Psoas muscle (tissue), 8 donors: ENCODE measurements around the gene AKNA. TPM values are rescaled to one million over a fixed set of nuclear protein-coding genes. Genes with fewer than 3 reads are reported as not detected.
"Not testable (repeated sequence)": the region's sequence is repeated elsewhere in the genome, so short reads cannot be mapped to it uniquely, and the experiment has no call there.

Experiments used
- ATAC-seq, 4 donors: fragments of 200-7000 bp; cut with Tn5 transposase; one replicate each; pipeline ENCODE4 v1.9.1; 2020; ENCODE audit warnings: moderate library complexity in 3 of 4, mild to moderate bottlenecking in 2 of 4
- DNase-seq, 2 donors: peaks; one replicate each; pipeline ENCODE4 v3.0.0-alpha.2; 2020
- H3K27ac ChIP-seq: fragments of 200-600 bp; one replicate; pipeline ENCODE4 v1.8.0; 2022
- H3K27me3 ChIP-seq, 3 donors: fragments of 200-600 bp in 1 of 3; one replicate each; pipeline versions ENCODE4 v1.6.1 to v1.8.0; 2013 to 2022; ENCODE audit warnings: low read length in 2 of 3, mild to moderate bottlenecking in 2 of 3, moderate library complexity in 1 of 3; ENCODE audit not compliant: insufficient read depth in 3 of 3
- H3K36me3 ChIP-seq, 2 donors: fragments of 200-600 bp in 1 of 2; one replicate each; pipeline versions ENCODE4 v1.6.1 to v1.8.0; 2013 to 2022; ENCODE audit warnings: low read depth in 1 of 2, mild to moderate bottlenecking in 1 of 2, moderate library complexity in 1 of 2; ENCODE audit not compliant: insufficient read depth in 1 of 2
- H3K4me1 ChIP-seq: fragments of 200-600 bp; one replicate; pipeline ENCODE4 v1.8.0; 2022
- H3K4me3 ChIP-seq: fragments of 200-600 bp; one replicate; pipeline ENCODE4 v1.8.0; 2022; ENCODE audit warnings: mild to moderate bottlenecking
- H3K9me3 ChIP-seq: fragments of 200-600 bp; one replicate; pipeline ENCODE4 v1.8.0; 2022
- WGBS, 3 donors: extraction: QIAGEN DNeasy Blood & Tissue Kit; methylation state at CpG; one replicate each; pipeline versions ENCODE4 v1.1.6 to v1.1.7; 2013; 5-methylcytosine and 5-hydroxymethylcytosine counted together
- intact Hi-C, 2 donors: fragments of 100-400 bp; cut with DNase I; formaldehyde crosslinking; loops; one replicate each; pipeline versions ENCODE4 v1.11.0 to v1.14.2; 2022
- polyA plus RNA-seq, 3 donors: library from polyadenylated mRNA; stranded (reverse); fragments of 200-250 nt; gene quantifications; one replicate each; pipeline ENCODE4 v1.2.3, GENCODE V29; 2013
- total RNA-seq, 4 donors: library from RNA; stranded (reverse); fragmentation: NEBNext Ultra II Directional in 2 of 4; extraction: Animal tissue kit (Norgen Biotek cat#: 25700) in 2 of 4; gene quantifications; one replicate each; pipeline versions ENCODE4 v1.2.1 to v1.2.4, GENCODE V29; 2021 to 2023
- TF ChIP-seq, protein P1 (sequence below): fragments of 200-600 bp; IDR thresholded peaks from one replicate; pipeline ENCODE4 v1.8.0; 2022; ENCODE audit warnings: antibody characterized with exemption
- donor health status: healthy with polysubstance abuse.
- donor health status: DM: no; HTN: no; CAD: no; lungs with moderate emphysema.
- donor health status: Bipolar disorder and iron deficiency.
- donor health status: healthy.
- donor health status: DM: yes; HTN: yes; CAD: no.
- donor health status: DM: no; HTN: no; CAD: no.
- donor health status: DM: no; HTN: no; CAD: no.
- donor health status: DM: yes; HTN: yes; CAD: no.

The AKNA gene
- total and polyA plus RNA-seq, 7 donors, result 1.5 to 3.9 (median 2.3) TPM

DNA sequence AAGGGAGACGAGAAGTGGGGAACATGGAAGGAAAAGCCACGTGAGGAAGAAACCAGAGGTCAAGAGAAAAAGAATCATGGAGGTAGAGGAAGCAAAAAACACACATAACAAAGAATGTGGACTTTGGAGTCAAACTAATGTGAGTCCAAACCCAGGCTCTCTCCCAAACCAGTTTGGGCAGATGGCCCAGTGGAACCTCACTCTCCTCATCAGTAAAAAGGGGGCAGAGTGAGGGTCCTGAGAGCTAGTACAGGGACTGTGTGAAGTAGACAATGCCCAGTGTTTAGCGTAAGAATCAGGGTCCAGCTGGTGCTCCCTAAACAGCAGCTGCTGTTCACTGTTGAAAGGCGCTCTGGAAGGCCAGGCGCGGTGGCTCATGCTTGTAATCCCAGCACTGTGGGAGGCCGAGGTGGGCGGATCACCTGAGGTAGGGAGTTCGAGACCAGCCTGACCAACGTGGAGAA lies 59.4 kb downstream of the AKNA start:
- H3K4me1 ChIP-seq, ATAC-seq, H3K27me3 ChIP-seq, H3K9me3 ChIP-seq, H3K27ac ChIP-seq, H3K36me3 ChIP-seq, intact Hi-C loops, DNase-seq, H3K4me3 ChIP-seq: not testable (repeated sequence)
- WGBS, 3 donors, result 63 to 68% (median 64%) methylated on average over 10 of the region's 10 CpGs

- H3K4me3 ChIP-seq, result no peak overlapping the region
- intact Hi-C loops, result no loop called here
- H3K27ac ChIP-seq, result no peak overlapping the region
- WGBS, 3 donors, result 90 to 94% (median 91%) methylated on average over 8 of the region's 8 CpGs
- H3K4me1 ChIP-seq, result no peaks in the 10 kb centered on the region
- ATAC-seq (no peak), DNase-seq (no peak)
- TF ChIP-seq, protein P1, sequence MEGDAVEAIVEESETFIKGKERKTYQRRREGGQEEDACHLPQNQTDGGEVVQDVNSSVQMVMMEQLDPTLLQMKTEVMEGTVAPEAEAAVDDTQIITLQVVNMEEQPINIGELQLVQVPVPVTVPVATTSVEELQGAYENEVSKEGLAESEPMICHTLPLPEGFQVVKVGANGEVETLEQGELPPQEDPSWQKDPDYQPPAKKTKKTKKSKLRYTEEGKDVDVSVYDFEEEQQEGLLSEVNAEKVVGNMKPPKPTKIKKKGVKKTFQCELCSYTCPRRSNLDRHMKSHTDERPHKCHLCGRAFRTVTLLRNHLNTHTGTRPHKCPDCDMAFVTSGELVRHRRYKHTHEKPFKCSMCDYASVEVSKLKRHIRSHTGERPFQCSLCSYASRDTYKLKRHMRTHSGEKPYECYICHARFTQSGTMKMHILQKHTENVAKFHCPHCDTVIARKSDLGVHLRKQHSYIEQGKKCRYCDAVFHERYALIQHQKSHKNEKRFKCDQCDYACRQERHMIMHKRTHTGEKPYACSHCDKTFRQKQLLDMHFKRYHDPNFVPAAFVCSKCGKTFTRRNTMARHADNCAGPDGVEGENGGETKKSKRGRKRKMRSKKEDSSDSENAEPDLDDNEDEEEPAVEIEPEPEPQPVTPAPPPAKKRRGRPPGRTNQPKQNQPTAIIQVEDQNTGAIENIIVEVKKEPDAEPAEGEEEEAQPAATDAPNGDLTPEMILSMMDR, result no peak
- H3K27me3 ChIP-seq, result peaks cover 0 to 2% (median 0%) of the 10 kb centered on the region in 3 donors
- H3K36me3 ChIP-seq, result no peaks in the 10 kb centered on the region
- H3K9me3 ChIP-seq, result no peaks in the 10 kb centered on the region
These were observed 60.0 kb downstream of the AKNA start for GRCh38 chr9:114327749-114328148.

- H3K27ac ChIP-seq, H3K4me1 ChIP-seq, DNase-seq, ATAC-seq, H3K27me3 ChIP-seq, intact Hi-C loops, H3K4me3 ChIP-seq, H3K36me3 ChIP-seq, H3K9me3 ChIP-seq: not testable (repeated sequence)
- WGBS, 3 donors, result 68 to 74% (median 74%) methylated on average over 3 of the region's 3 CpGs
These were observed 62.0 kb downstream of the AKNA start for GRCh38 chr9:114325684-114326254.

DNA sequence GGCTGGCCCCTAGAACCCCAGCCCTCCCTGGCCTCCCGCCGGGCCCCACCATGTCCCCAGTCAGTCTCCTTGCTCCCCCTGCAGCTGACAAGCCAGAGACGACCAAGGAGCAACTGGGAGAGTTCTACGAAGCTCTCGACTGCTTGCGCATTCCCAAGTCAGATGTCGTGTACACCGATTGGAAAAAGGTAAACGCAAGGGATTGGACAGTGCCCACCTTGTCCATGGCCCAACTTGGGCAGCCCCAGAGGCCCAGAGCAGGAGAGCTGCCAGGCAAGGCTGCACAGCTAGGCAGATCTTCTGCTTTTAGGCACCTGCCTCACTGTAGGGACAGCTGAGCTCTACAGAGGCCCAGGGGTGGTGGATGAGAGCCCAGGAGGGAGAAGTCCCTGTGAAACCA lies 62.8 kb downstream of the AKNA start:
- DNase-seq, H3K4me1 ChIP-seq, H3K9me3 ChIP-seq, H3K36me3 ChIP-seq, H3K27ac ChIP-seq, H3K4me3 ChIP-seq, H3K27me3 ChIP-seq, intact Hi-C loops: not testable (repeated sequence)
- peak in 1 of 4 donors; percentile 17 for ATAC-seq
- WGBS, 3 donors, result 70 to 79% (median 73%) methylated on average over 7 of the region's 9 CpGs

GRCh38 chr9:114324492-114324891 lies 63.3 kb downstream of the AKNA start:
- no peaks in the 10 kb centered on the region for H3K36me3 ChIP-seq
- no peak overlapping the region for H3K27ac ChIP-seq
- H3K9me3 ChIP-seq, result no peaks in the 10 kb centered on the region
- intact Hi-C loops, result no loop called here
- DNase-seq (no peak), ATAC-seq (peak in 1 of 4 donors; percentile 31)
- H3K27me3 ChIP-seq, result peaks cover 0 to 8% (median 0%) of the 10 kb centered on the region in 3 donors
- H3K4me1 ChIP-seq, result no peaks in the 10 kb centered on the region
- no peak overlapping the region for H3K4me3 ChIP-seq
- WGBS, 3 donors, result 81 to 91% (median 82%) methylated on average over 8 of the region's 8 CpGs
- TF ChIP-seq, protein P1, result no peak

DNA sequence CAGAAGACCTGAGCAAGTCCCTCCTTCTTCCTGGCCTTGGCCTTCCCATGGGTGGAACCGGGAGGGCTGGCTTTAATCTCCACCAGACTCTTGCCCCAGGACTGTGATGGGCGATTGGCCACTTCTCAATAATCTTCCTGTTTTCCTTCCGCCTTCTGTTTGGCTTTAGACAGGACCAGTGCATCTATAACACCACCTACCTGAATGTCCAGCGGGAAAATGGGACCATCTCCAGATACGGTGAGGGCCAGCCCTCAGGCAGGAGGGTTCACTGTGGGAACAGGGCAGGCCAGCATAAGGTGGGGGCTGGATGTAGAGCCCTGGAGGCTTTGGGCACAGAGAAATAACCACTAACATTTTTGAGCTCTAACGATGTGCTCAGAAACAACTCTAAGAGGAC lies 63.9 kb downstream of the AKNA start:
- 71 to 74% (median 73%) methylated on average over 6 of the region's 6 CpGs for WGBS, 3 donors
- ATAC-seq, result not testable (repeated sequence)

DNA sequence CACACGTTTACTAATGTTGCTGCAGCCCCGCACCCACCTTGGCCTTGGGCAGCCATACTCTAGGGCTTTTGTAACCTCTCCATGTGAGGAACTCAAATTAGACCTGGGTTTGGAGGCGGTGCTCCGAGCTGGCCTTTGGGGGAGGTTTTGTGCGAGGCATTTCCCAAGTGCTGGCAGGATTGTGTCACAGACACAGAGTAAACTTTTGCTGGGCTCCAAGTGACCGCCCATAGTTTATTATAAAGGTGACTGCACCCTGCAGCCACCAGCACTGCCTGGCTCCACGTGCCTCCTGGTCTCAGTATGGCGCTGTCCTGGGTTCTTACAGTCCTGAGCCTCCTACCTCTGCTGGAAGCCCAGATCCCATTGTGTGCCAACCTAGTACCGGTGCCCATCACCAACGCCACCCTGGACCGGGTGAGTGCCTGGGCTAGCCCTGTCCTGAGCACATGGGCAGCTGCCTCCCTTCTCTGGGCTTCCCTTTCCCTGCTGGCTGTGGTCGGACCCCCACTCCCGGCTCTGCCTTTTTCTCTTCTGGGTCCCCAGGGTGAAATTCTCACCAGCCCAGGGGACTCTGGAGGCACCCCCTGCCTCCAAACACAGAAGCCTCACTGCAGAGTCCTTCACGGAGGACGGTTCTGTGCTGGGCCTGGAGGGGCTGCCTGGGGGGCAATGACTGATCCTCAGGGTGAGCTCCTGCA lies 64.8 kb downstream of the AKNA start, which contains the start of gene ORM1:
TSS of gene ORM1 (plus strand) at position 268 of the 701 bp plus-strand sequence. CDS start at position 304, 36 bp downstream.
- ATAC-seq, result peak in 2 of 4 donors; percentile 28 to 38
- H3K9me3 ChIP-seq, DNase-seq, H3K4me3 ChIP-seq, H3K27ac ChIP-seq, H3K4me1 ChIP-seq, intact Hi-C loops, H3K36me3 ChIP-seq, H3K27me3 ChIP-seq: not testable (repeated sequence)
- 51 to 70% (median 65%) methylated on average over 3 of the region's 15 CpGs for WGBS, 3 donors

More for the DNA sequence above, 63.9 kb downstream of the AKNA start:
- H3K9me3 ChIP-seq, H3K4me3 ChIP-seq, H3K27ac ChIP-seq, H3K36me3 ChIP-seq, H3K27me3 ChIP-seq, intact Hi-C loops, H3K4me1 ChIP-seq, DNase-seq: not testable (repeated sequence)

GRCh38 chr9:114322160-114322818 lies 65.5 kb downstream of the AKNA start:
- H3K4me1 ChIP-seq, H3K27me3 ChIP-seq, H3K27ac ChIP-seq, H3K4me3 ChIP-seq, H3K36me3 ChIP-seq, H3K9me3 ChIP-seq, DNase-seq, intact Hi-C loops, ATAC-seq: not testable (repeated sequence)
- 60 to 76% (median 65%) methylated on average over 11 to 12 of the region's 12 CpGs for WGBS, 3 donors
